HCT116 (cell line): Measurements from ENCODE around the gene ACTR3C. TPM values are rescaled to one million over a fixed set of nuclear protein-coding genes. Genes with fewer than 3 reads are reported as not detected.
A peak's percentile ranks its signal among the peaks of the same experiment; 100 is the strongest.

Experiments
- ATAC-seq: fragments of 200-7000 bp; cut with Tn5 transposase; 2 replicates; pipeline ENCODE4 v1.9.1; 2020; ENCODE audit warnings: mild to moderate bottlenecking, moderate library complexity
- BruUV-seq: library from RNA; stranded (reverse); fragments of 400-500 nt; replicated peaks from 2 replicates; lab custom pipeline; 2021; lab: Mats Ljungman, UMichigan
- CTCF ChIA-PET: fragments of 300-600 bp; sonication (Branson Sonifier 250); formaldehyde crosslinking; loops from one replicate; lab custom pipeline; 2021; ENCODE audit warnings: antibody characterized with exemption; lab: Charles Lee
- POLR2A ChIA-PET: fragments of 300-600, 350-600 bp; sonication (Branson Sonifier 250); formaldehyde crosslinking; loops from one replicate; lab custom pipeline; 2021; ENCODE audit warnings: antibody characterized with exemption; lab: Charles Lee
- RAD21 ChIA-PET, 2 experiments: fragments of 300-600 bp; sonication (Branson Sonifier 250); formaldehyde crosslinking; loops; one replicate each; lab custom pipeline; 2023; ENCODE audit warnings: low total read pairs in 2 of 2; ENCODE audit not compliant: uncharacterized antibody in 2 of 2, unreplicated experiment in 2 of 2, low non-redundant PET in 1 of 2; lab: Charles Lee
- DNase-seq: peaks from one replicate; pipeline ENCODE4 v3.0.0-alpha.2; 2010; ENCODE audit warnings: low read depth, low spot score
- H2AFZ ChIP-seq: fragments of 200-600 bp; shearing (Covaris generic), sonication (generic); 2 replicates; pipeline ENCODE4 v1.6.1; 2017; ENCODE audit warnings: low read depth, mixed run types, mixed read lengths, antibody characterized with exemption, low read length; ENCODE audit not compliant: poor library complexity, severe bottlenecking
- H3K27ac ChIP-seq: 2 replicates; pipeline ENCODE4 v1.5.1; 2012; ENCODE audit warnings: low read depth, low read length
- H3K27me3 ChIP-seq: fragments of 200-600 bp; sonication (generic); 2 replicates; pipeline ENCODE4 v1.6.1; 2016; ENCODE audit warnings: mixed run types, low read length, mixed read lengths; ENCODE audit not compliant: insufficient read depth
- H3K36me3 ChIP-seq, 2 experiments: fragments of 200-500 bp in 1 of 2; fragments of 200-600 bp in 1 of 2; sonication (Bioruptor generic) in 1 of 2; sonication (generic) in 1 of 2; 2 replicates each; pipeline versions ENCODE4 v1.5.1 to v1.6.1; 2014 to 2016; ENCODE audit warnings: low read length in 2 of 2, inconsistent platforms in 1 of 2, mixed read lengths in 1 of 2, mixed run types in 1 of 2; ENCODE audit not compliant: insufficient read depth in 2 of 2, control insufficient read depth in 1 of 2
- H3K4me1 ChIP-seq, 2 experiments: fragments of 200-600 bp in 1 of 2; sonication (generic) in 1 of 2; 2 replicates each; pipeline versions ENCODE4 v1.5.1 to v1.6.1; 2012 to 2017; ENCODE audit warnings: low read length in 2 of 2, inconsistent platforms in 1 of 2, mild to moderate bottlenecking in 1 of 2, mixed read lengths in 1 of 2, mixed run types in 1 of 2, moderate library complexity in 1 of 2; ENCODE audit not compliant: insufficient read depth in 2 of 2, control insufficient read depth in 1 of 2
- H3K4me2 ChIP-seq: fragments of 200-600 bp; sonication (generic); 2 replicates; pipeline ENCODE4 v1.6.1; 2017; ENCODE audit warnings: mixed run types, low read length, mixed read lengths
- H3K4me3 ChIP-seq, 2 experiments: fragments of 200-600 bp in 1 of 2; sonication (generic) in 1 of 2; replicated peaks in 1 of 2; 2 replicates each; pipeline ENCODE4 v1.5.1; 2011 to 2016; ENCODE audit warnings: low read length in 2 of 2, control low read depth in 1 of 2, low read depth in 1 of 2, mild to moderate bottlenecking in 1 of 2, mixed read lengths in 1 of 2, mixed run types in 1 of 2
- H3K79me2 ChIP-seq: fragments of 200-600 bp; sonication (generic); 2 replicates; pipeline ENCODE4 v1.6.1; 2017; ENCODE audit warnings: mild to moderate bottlenecking, mixed run types, low read length, moderate library complexity, mixed read lengths; ENCODE audit not compliant: insufficient read depth
- H3K9ac ChIP-seq: fragments of 200-600 bp; sonication (generic); 2 replicates; pipeline ENCODE4 v1.6.1; 2016; ENCODE audit warnings: low read length, mixed read lengths
- H3K9me2 ChIP-seq: fragments of 200-600 bp; sonication (generic), shearing (Covaris generic); 2 replicates; pipeline ENCODE4 v1.6.1; 2017; ENCODE audit warnings: mixed run types, mild to moderate bottlenecking, moderate library complexity; ENCODE audit not compliant: insufficient read depth
- H3K9me3 ChIP-seq, 2 experiments: fragments of 200-500 bp in 1 of 2; fragments of 200-600 bp in 1 of 2; sonication (Bioruptor generic) in 1 of 2; sonication (generic) in 1 of 2; 2 replicates each; pipeline ENCODE4 v1.6.1; 2014 to 2017; ENCODE audit warnings: low read length in 2 of 2, mixed read lengths in 2 of 2, inconsistent platforms in 1 of 2, low read depth in 1 of 2, mild to moderate bottlenecking in 1 of 2, mixed run types in 1 of 2, moderate library complexity in 1 of 2; ENCODE audit not compliant: control insufficient read depth in 1 of 2, insufficient read depth in 1 of 2
- H4K20me1 ChIP-seq: fragments of 200-600 bp; sonication (generic), shearing (Covaris generic); 2 replicates; pipeline ENCODE4 v1.6.1; 2017; ENCODE audit warnings: mixed run types, mild to moderate bottlenecking, moderate library complexity; ENCODE audit not compliant: insufficient read depth
- CBX3 ChIP-seq: IDR thresholded peaks from 2 replicates; pipeline ENCODE4 v1.6.1; 2012; ENCODE audit warnings: low read depth
- CEBPB ChIP-seq: IDR thresholded peaks from 2 replicates; pipeline ENCODE4 v1.6.1; 2012; ENCODE audit warnings: low read depth
- EGR1 ChIP-seq: IDR thresholded peaks from 2 replicates; pipeline ENCODE4 v1.6.1; 2012; ENCODE audit warnings: low read depth
- ELF1 ChIP-seq: IDR thresholded peaks from 2 replicates; pipeline ENCODE4 v1.6.1; 2012; ENCODE audit warnings: low read depth, borderline replicate concordance
- EZH2 ChIP-seq: fragments of 200-600 bp; sonication (generic); IDR thresholded peaks from 2 replicates; pipeline ENCODE4 v1.6.1; 2017; ENCODE audit warnings: antibody characterized with exemption, mixed run types
- FOSL1 ChIP-seq: IDR thresholded peaks from 2 replicates; pipeline ENCODE4 v1.6.1; 2012; ENCODE audit warnings: low read depth
- MAX ChIP-seq: IDR thresholded peaks from 2 replicates; pipeline ENCODE4 v1.6.1; 2012
- POLR2A ChIP-seq: IDR thresholded peaks from 2 replicates; pipeline ENCODE4 v1.7.0; 2011; ENCODE audit warnings: borderline replicate concordance; ENCODE audit not compliant: insufficient read depth, insufficient read length; ENCODE audit errors: extremely low read depth
- POLR2AphosphoS5 ChIP-seq: IDR thresholded peaks from 2 replicates; pipeline ENCODE4 v1.6.1; 2011; ENCODE audit warnings: mild to moderate bottlenecking, low read depth, low read length, moderate library complexity
- REST ChIP-seq: IDR thresholded peaks from 2 replicates; pipeline ENCODE4 v1.6.1; 2012; ENCODE audit warnings: low read depth
- SIN3A ChIP-seq: IDR thresholded peaks from 2 replicates; pipeline ENCODE4 v1.6.1; 2012; ENCODE audit warnings: low read depth
- SP1 ChIP-seq: IDR thresholded peaks from 2 replicates; pipeline ENCODE4 v1.6.1; 2012; ENCODE audit warnings: low read depth
- SRF ChIP-seq: IDR thresholded peaks from 2 replicates; pipeline ENCODE4 v1.6.1; 2012; ENCODE audit warnings: low read depth
- TCF7L2 ChIP-seq: IDR thresholded peaks from 2 replicates; pipeline ENCODE4 v1.7.0; 2011; ENCODE audit warnings: borderline replicate concordance, inconsistent platforms; ENCODE audit not compliant: insufficient read depth, insufficient read length; ENCODE audit errors: extremely low read depth
- YY1 ChIP-seq: IDR thresholded peaks from 2 replicates; pipeline ENCODE4 v1.6.1; 2011; ENCODE audit warnings: low read length, low read depth, moderate library complexity, mild to moderate bottlenecking; ENCODE audit not compliant: insufficient replicate concordance; ENCODE audit errors: extremely low read depth
- ZBTB33 ChIP-seq: IDR thresholded peaks from 2 replicates; pipeline ENCODE4 v1.6.1; 2011; ENCODE audit warnings: mild to moderate bottlenecking, low read length, moderate library complexity; ENCODE audit not compliant: insufficient replicate concordance; ENCODE audit errors: extremely low read depth
- ZFX ChIP-seq: fragments of 450-650 bp; IDR thresholded peaks from 2 replicates; pipeline ENCODE4 v1.6.1; 2017
- ZNF274 ChIP-seq: fragments of 200-500 bp; sonication (Bioruptor generic); IDR thresholded peaks from 2 replicates; pipeline ENCODE4 v1.6.1; 2014; ENCODE audit warnings: mild to moderate bottlenecking, low read depth, low read length, inconsistent platforms
- intact Hi-C: fragments of 100-400 bp; cut with micrococcal nuclease; formaldehyde crosslinking; loops from 2 replicates; pipeline ENCODE4 v1.10.0; 2022
- total RNA-seq: library from RNA; stranded (reverse); gene quantifications from one replicate; pipeline ENCODE4 v1.2.1, GENCODE V29; 2021; ENCODE audit not compliant: unreplicated experiment
- TF ChIP-seq, protein P1 (sequence below), 3 experiments: fragments of 200-600 bp in 1 of 3; sonication (generic) in 1 of 3; IDR thresholded peaks in 2 of 3; conservative IDR thresholded peaks in 1 of 3; 2 replicates each; pipeline ENCODE4 v1.5.1; 2012 to 2017; ENCODE audit warnings: low read depth in 2 of 3, low read length in 2 of 3, antibody characterized with exemption in 1 of 3, borderline replicate concordance in 1 of 3, control low read depth in 1 of 3, mild to moderate bottlenecking in 1 of 3, mixed read lengths in 1 of 3, mixed run types in 1 of 3, moderate library complexity in 1 of 3; ENCODE audit not compliant: insufficient read depth in 1 of 3
- TF ChIP-seq, protein P2 (sequence below): IDR thresholded peaks from 2 replicates; pipeline ENCODE4 v1.6.1; 2012

The ACTR3C gene
- total RNA-seq, 1 experiment from 2014 or later, result 2.0 TPM

DNA sequence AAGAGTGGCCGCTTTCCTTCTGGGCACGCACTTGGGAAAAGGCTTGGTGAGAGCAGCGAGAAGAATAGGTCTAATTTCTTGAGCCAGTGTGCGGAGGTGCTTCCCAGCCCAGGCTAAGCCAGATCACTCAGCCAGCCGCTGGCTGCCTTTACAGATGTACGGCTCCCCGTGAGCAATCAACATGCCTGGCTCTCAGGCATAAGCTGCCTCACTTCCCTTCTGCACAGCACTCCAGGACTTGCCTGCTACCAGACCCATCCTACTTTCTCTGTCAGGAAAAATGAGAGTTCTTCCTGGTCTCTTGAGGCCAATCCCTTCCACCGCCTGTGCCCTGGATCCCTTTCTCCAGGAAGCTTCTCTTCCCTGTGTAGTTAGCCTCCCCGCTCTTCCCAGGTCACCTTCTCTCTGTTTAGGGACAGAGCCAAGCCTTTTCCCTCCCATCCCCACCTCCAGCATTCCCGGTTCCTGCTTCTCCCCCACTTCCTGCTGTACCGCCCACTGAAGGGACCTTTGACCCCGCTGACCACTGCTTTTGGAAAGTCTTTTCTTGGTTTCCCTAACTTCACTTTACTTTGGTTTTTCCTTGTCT lies 1.1 kb upstream of the ACTR3C start:
- H3K4me1 ChIP-seq, result peaks cover 8 to 36% of the 10 kb centered on the region in 2 experiments; a peak in 3 of 4 replicates
- TF ChIP-seq ELF1 (no peak), ZFX (no peak), EZH2 (no peak), MAX (no peak), SIN3A (no peak), ZNF274 (no peak), TCF7L2 (no peak), POLR2A (no peak), SRF (no peak), REST (no peak), POLR2AphosphoS5 (no peak), EGR1 (no peak), YY1 (no peak), ZBTB33 (no peak), CEBPB (no peak), CBX3 (no peak), SP1 (no peak), FOSL1 (no peak)
- TF ChIP-seq, protein P1, sequence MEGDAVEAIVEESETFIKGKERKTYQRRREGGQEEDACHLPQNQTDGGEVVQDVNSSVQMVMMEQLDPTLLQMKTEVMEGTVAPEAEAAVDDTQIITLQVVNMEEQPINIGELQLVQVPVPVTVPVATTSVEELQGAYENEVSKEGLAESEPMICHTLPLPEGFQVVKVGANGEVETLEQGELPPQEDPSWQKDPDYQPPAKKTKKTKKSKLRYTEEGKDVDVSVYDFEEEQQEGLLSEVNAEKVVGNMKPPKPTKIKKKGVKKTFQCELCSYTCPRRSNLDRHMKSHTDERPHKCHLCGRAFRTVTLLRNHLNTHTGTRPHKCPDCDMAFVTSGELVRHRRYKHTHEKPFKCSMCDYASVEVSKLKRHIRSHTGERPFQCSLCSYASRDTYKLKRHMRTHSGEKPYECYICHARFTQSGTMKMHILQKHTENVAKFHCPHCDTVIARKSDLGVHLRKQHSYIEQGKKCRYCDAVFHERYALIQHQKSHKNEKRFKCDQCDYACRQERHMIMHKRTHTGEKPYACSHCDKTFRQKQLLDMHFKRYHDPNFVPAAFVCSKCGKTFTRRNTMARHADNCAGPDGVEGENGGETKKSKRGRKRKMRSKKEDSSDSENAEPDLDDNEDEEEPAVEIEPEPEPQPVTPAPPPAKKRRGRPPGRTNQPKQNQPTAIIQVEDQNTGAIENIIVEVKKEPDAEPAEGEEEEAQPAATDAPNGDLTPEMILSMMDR (IDR thresholded peaks at IDR 0.05 in 2 of 3, conservative IDR thresholded peaks at IDR 0.05 in 1 of 3; ENCODE audit: borderline replicate concordance in 1 of 3, insufficient read depth in 1 of 3, low read depth in 2 of 3, low read length in 2 of 3), result no peak
- TF ChIP-seq, protein P2, sequence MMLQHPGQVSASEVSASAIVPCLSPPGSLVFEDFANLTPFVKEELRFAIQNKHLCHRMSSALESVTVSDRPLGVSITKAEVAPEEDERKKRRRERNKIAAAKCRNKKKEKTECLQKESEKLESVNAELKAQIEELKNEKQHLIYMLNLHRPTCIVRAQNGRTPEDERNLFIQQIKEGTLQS, result no peak
- TF ChIP-seq, all 23 proteins: peak for 0
- H3K36me3 ChIP-seq, result peaks cover 0 to 3% of the 10 kb centered on the region in 2 experiments; a peak in 1 of 4 replicates
- H3K27ac ChIP-seq, result peak overlapping the region; percentile 90
- H3K9me2 ChIP-seq, result no peaks in the 10 kb centered on the region
- DNase-seq, result no peak
- no peak overlapping the region for H2AFZ ChIP-seq
- H3K4me3 ChIP-seq, result peak overlapping the region; percentile 59 to 69
- no peaks in the 10 kb centered on the region for H3K27me3 ChIP-seq
- no peaks in the 10 kb centered on the region for H4K20me1 ChIP-seq
- ChIA-PET POLR2A (no interaction called here), RAD21 (no interaction called here), CTCF (no interaction called here)
- ATAC-seq, result 0 out of 2 replicates have a peak, but pooled peaks have one; percentile 3
- intact Hi-C loops, result no loop called here
- peaks cover 14% of the 10 kb centered on the region for H3K79me2 ChIP-seq
- H3K9me3 ChIP-seq, result no peaks in the 10 kb centered on the region
- H3K4me2 ChIP-seq, result peak overlapping the region; percentile 76
- peak overlapping the region; percentile 79 for H3K9ac ChIP-seq
- BruUV-seq, result no TSS peak
